Measurements from ENCODE around the gene DIAPH2. TPM values are rescaled to one million over a fixed set of nuclear protein-coding genes. Genes with fewer than 3 reads are reported as not detected.

DIAPH2 gene
- total and polyA plus RNA-seq, 10 donors = 2.5 to 32.1 (median 17.7) TPM

GRCh38 chrX:97481228-97481627 lies 796.6 kb downstream of the DIAPH2 start:
- Histone ChIP-seq H3K36me3 (no peaks in the 10 kb centered on the region), H3K9me3 (no peaks in the 10 kb centered on the region), H3K4me3 (no peak overlapping the region), H3K4me1 (no peaks in the 10 kb centered on the region), H3K27ac (no peak overlapping the region), H3K27me3 (replicated peaks in 1 of 7) (no peaks in the 10 kb centered on the region)
- DNase-seq = no peak
- intact Hi-C loops (cut with DNase I; ENCODE audit: low total_unique reads) = no loop called here
- WGBS, 5 donors = 57 to 87% (median 81%) methylated on average over 2 of the region's 2 CpGs
- TF ChIP-seq POLR2AphosphoS5 (IDR thresholded peaks at IDR 0.05) (no peak), CTCF (IDR thresholded peaks at IDR 0.05 in 8 of 11, conservative IDR thresholded peaks at IDR 0.05 in 3 of 11) (no peak), POLR2A (IDR thresholded peaks at IDR 0.05) (no peak)

- TF ChIP-seq POLR2AphosphoS5 (IDR thresholded peaks at IDR 0.05) (no peak), POLR2A (IDR thresholded peaks at IDR 0.05) (no peak), CTCF (IDR thresholded peaks at IDR 0.05 in 8 of 11, conservative IDR thresholded peaks at IDR 0.05 in 3 of 11) (no peak)
- H3K27me3 ChIP-seq (replicated peaks in 1 of 7) = no peaks in the 10 kb centered on the region
- no peak overlapping the region for H3K27ac ChIP-seq
- no peak overlapping the region for H3K4me3 ChIP-seq
- intact Hi-C loops (cut with DNase I; ENCODE audit: low total_unique reads) = no loop called here
- H3K9me3 ChIP-seq = no peaks in the 10 kb centered on the region
- H3K36me3 ChIP-seq = no peaks in the 10 kb centered on the region
- H3K4me1 ChIP-seq = no peaks in the 10 kb centered on the region
- WGBS, 5 donors = 57 to 73% (median 63%) methylated on average over 1 of the region's 1 CpG
- no peak for DNase-seq
Measured at GRCh38 chrX:97482666-97483300, 798.1 kb downstream of the DIAPH2 start.

GRCh38 chrX:97490656-97491055 lies 806.0 kb downstream of the DIAPH2 start:
- intact Hi-C loops (cut with DNase I; ENCODE audit: low total_unique reads) = no loop called here
- DNase-seq = no peak
- H3K27ac ChIP-seq = no peak overlapping the region
- H3K36me3 ChIP-seq = no peaks in the 10 kb centered on the region
- no peak overlapping the region for H3K4me3 ChIP-seq
- no peaks in the 10 kb centered on the region for H3K4me1 ChIP-seq
- TF ChIP-seq CTCF (IDR thresholded peaks at IDR 0.05 in 8 of 11, conservative IDR thresholded peaks at IDR 0.05 in 3 of 11) = no peak
- no peaks in the 10 kb centered on the region for H3K27me3 ChIP-seq (replicated peaks in 1 of 7)
- 66 to 86% (median 81%) methylated on average over 2 of the region's 2 CpGs for WGBS, 5 donors
- H3K9me3 ChIP-seq = no peaks in the 10 kb centered on the region

- Histone ChIP-seq H3K27ac (no peak overlapping the region), H3K36me3 (no peaks in the 10 kb centered on the region), H3K9me3 (peaks cover 0 to 4% (median 0%) of the 10 kb centered on the region in 8 donors), H3K4me3 (no peak overlapping the region), H3K27me3 (replicated peaks in 1 of 7) (no peaks in the 10 kb centered on the region), H3K4me1 (no peaks in the 10 kb centered on the region)
- WGBS, 5 donors = 68 to 100% (median 91%) methylated on average over 1 of the region's 1 CpG
- intact Hi-C loops (cut with DNase I; ENCODE audit: low total_unique reads) = no loop called here
- no peak for DNase-seq
- TF ChIP-seq CTCF (IDR thresholded peaks at IDR 0.05 in 8 of 11, conservative IDR thresholded peaks at IDR 0.05 in 3 of 11) = no peak
- TF ChIP-seq POLR2AphosphoS5 (IDR thresholded peaks at IDR 0.05) = no peak
- no peak for TF ChIP-seq POLR2A (IDR thresholded peaks at IDR 0.05)
Measured at GRCh38 chrX:97494756-97495372, 810.2 kb downstream of the DIAPH2 start.

Data from spleen (tissue), 11 donors.